Prostate gland (tissue), 2 donors: ENCODE data around the gene MED20. TPM values are rescaled to one million over a fixed set of nuclear protein-coding genes. Genes with fewer than 3 reads are reported as not detected.

Source experiments
- DNase-seq: peaks from one replicate; pipeline ENCODE4 v3.0.0-alpha.2; 2019; ENCODE audit warnings: low spot score
- H3K27ac ChIP-seq, 2 donors: fragments of 200-600 bp; sonication (generic); 2 replicates each; pipeline ENCODE4 v1.5.1; 2017 to 2019
- H3K27me3 ChIP-seq: fragments of 200-600 bp; sonication (generic); replicated peaks from 2 replicates; pipeline ENCODE4 v1.5.1; 2019; ENCODE audit not compliant: insufficient read depth
- H3K36me3 ChIP-seq, 2 donors: fragments of 200-600 bp; sonication (generic); 1 replicate in 1 of 2; 2 replicates in 1 of 2; pipeline versions ENCODE4 v1.5.1 to v1.8.1; 2017 to 2019
- H3K4me1 ChIP-seq: fragments of 200-600 bp; sonication (generic); replicated peaks from 2 replicates; pipeline ENCODE4 v1.5.1; 2019
- H3K4me3 ChIP-seq, 2 donors: fragments of 200-600 bp; sonication (generic); 2 replicates each; pipeline ENCODE4 v1.5.1; 2017 to 2019
- H3K9me3 ChIP-seq: fragments of 200-600 bp; sonication (generic); 2 replicates; pipeline ENCODE4 v1.5.1; 2017
- CTCF ChIP-seq, 4 experiments: fragments of 200-600 bp in 2 of 4; fragments of 450-650 bp in 2 of 4; sonication (generic) in 2 of 4; IDR thresholded peaks; 1 replicate in 3 of 4; 2 replicates in 1 of 4; pipeline ENCODE4 v1.5.1; 2016 to 2019; ENCODE audit warnings: antibody characterized with exemption in 4 of 4, mild to moderate bottlenecking in 2 of 4, moderate library complexity in 2 of 4
- POLR2A ChIP-seq: fragments of 450-650 bp; IDR thresholded peaks from one replicate; pipeline ENCODE4 v1.6.1; 2016; ENCODE audit warnings: antibody characterized with exemption, mild to moderate bottlenecking
- POLR2AphosphoS5 ChIP-seq: sonication (generic); formaldehyde crosslinking; IDR thresholded peaks from one replicate; pipeline ENCODE4 v1.6.1; 2017; ENCODE audit warnings: antibody characterized with exemption
- WGBS: methylation state at CpG from one replicate; pipeline ENCODE4 v1.1.5; 2018; 5-methylcytosine and 5-hydroxymethylcytosine counted together
- intact Hi-C: fragments of 100-400 bp; cut with DNase I; formaldehyde crosslinking; loops from one replicate; pipeline ENCODE4 v1.14.2; 2022
- total RNA-seq, 2 donors: library from RNA; depleted of rRNA; stranded (reverse); fragments of >200 nt; gene quantifications; one replicate each; pipeline ENCODE4 v1.1.0, GENCODE V29; 2016

The MED20 gene
- total RNA-seq, 2 donors from 2014 or later = 20.2 to 25.5 TPM

- WGBS = 51% methylated on average over 3 of the region's 3 CpGs
- TF ChIP-seq POLR2AphosphoS5 = no peak
- intact Hi-C loops = no loop called here
- Histone ChIP-seq H3K4me3 (no peak overlapping the region), H3K4me1 (peaks cover 11% of the 10 kb centered on the region), H3K36me3 (no peaks in the 10 kb centered on the region), H3K27ac (peak overlapping the region in 1 of 2 donors; percentile 80), H3K27me3 (no peaks in the 10 kb centered on the region), H3K9me3 (no peaks in the 10 kb centered on the region)
- no peak for DNase-seq
These were observed 24.7 kb downstream of the MED20 start for GRCh38 chr6:41896281-41896680.

DNA sequence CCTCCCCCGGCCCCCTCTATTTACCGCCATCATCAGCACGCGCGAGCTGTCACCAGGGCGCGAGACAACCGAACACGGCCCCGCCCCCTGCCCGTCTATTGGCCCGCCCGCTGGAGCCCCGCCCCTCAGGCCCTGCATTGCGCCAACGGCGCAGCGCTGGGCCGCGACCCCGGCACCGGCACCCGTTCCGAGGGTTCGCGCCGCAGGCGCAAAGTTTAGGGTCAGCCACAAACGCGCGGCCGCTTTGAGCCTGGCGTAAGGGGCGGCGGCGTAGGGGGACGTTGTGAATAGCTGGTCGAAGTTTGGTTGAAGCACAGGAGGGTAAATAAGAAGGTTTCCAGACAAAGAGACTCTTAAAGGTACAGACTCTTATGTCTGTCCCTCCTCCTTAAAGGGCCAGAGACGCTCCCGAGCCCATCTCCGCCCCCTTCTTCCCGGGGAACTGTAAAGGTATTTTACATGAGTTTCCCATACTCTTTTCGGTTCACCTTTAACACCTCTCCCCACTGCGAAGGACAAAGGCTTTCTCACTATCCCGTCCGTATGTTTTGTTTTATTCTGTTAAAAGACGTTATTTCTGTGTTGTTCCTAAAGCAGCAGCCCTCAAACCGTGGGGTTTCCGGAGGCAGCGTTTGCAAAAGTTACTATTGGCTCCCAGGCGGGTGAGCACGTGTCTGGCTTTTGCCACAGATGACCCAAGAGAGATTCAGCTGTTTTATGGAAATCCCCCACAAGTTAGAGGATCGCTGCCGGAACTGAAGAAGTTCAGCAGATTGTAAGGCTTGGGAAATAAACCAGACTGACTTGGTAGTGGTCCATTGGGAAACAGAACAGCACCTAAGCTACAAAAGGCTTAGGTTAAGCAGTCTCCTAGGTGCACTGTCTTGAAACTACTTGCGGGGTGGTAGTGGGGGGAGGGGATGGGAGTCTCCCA lies 25.4 kb downstream of the MED20 start, which contains the start of gene USP49:
Gene USP49 (minus strand): TSS at position 76 of the 934 bp plus-strand sequence. CDS start 88,392 bp downstream, outside the sequence.
- H3K27me3 ChIP-seq = no peaks in the 10 kb centered on the region
- intact Hi-C loops = no loop called here
- TF ChIP-seq POLR2AphosphoS5 = peak; percentile 54
- no peak for TF ChIP-seq CTCF (IDR thresholded peaks at IDR 0.05)
- TF ChIP-seq POLR2A = no peak
- H3K27ac ChIP-seq = peak within 1 kb of the TSS; percentile 69 to 80
- no peaks in the 10 kb centered on the region for H3K9me3 ChIP-seq
- no peaks in the 10 kb centered on the region for H3K36me3 ChIP-seq
- H3K4me1 ChIP-seq = peaks cover 11% of the 10 kb centered on the region
- peak within 1 kb of the TSS; percentile 51 to 72 for H3K4me3 ChIP-seq
- 2% methylated on average over 42 of the region's 55 CpGs for WGBS
- peak; percentile 86 for DNase-seq

- Histone ChIP-seq H3K4me1 (peaks cover 11% of the 10 kb centered on the region), H3K27ac (peak overlapping the region; percentile 69 to 80), H3K27me3 (no peaks in the 10 kb centered on the region), H3K4me3 (peak overlapping the region; percentile 51 to 72), H3K36me3 (no peaks in the 10 kb centered on the region), H3K9me3 (no peaks in the 10 kb centered on the region)
- 2% methylated on average over 46 of the region's 56 CpGs for WGBS
- TF ChIP-seq POLR2A = no peak
- TF ChIP-seq POLR2AphosphoS5 = no peak
- no peak for TF ChIP-seq CTCF (IDR thresholded peaks at IDR 0.05)
- intact Hi-C loops = no loop called here
- no peak for DNase-seq
These were observed 26.3 kb downstream of the MED20 start for GRCh38 chr6:41894366-41895299.

DNA sequence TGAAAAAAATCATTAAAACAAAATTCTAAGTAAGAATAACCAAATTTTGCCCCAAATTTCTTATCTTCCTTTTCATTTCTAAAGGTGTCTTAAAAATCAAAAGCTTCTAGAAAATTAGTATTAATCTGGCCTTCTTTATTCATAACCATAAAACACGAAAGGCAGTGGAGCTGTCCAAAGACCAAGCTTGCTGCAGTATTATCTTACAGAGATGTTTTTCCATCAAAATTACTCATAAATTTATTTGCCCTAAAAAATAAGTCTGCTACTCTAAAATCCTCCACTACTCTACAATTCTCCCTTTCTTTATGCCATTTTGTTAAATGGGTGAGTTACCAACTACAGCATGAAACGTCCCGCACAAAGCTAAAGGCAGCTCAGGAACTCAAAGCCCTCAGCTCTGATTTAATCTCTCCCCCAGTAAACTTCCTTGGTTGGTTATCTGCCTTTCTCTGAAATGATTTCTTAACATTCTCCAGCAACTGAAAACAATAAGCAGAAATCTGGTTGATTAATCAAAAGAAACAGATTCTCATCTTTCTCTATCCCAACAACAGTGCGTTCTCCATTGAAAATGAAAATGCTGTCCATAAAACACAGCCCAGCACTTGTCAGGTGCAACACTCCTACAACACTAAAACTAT lies 27.9 kb downstream of the MED20 start:
- 50% methylated on average over 4 of the region's 4 CpGs for WGBS
- Histone ChIP-seq H3K36me3 (no peaks in the 10 kb centered on the region), H3K27me3 (no peaks in the 10 kb centered on the region), H3K9me3 (no peaks in the 10 kb centered on the region), H3K4me3 (no peak overlapping the region), H3K27ac (no peak overlapping the region), H3K4me1 (peaks cover 11% of the 10 kb centered on the region)
- DNase-seq = no peak
- intact Hi-C loops = no loop called here
- TF ChIP-seq CTCF (IDR thresholded peaks at IDR 0.05) (no peak), POLR2AphosphoS5 (no peak), POLR2A (no peak)
